HG02884 (cell line): ENCODE measurements around the gene TAS1R3.
"Not testable (repeated sequence)": the region's sequence is repeated elsewhere in the genome, so short reads cannot be mapped to it uniquely, and the experiment has no call there.

Experiments used
- ATAC-seq: cut with Tn5 transposase; IDR thresholded peaks from one replicate; pipeline ENCODE4 v1.9.1; 2021; ENCODE audit warnings: mild to moderate bottlenecking, moderate library complexity; ENCODE audit not compliant: unreplicated experiment

TAS1R3 gene

DNA sequence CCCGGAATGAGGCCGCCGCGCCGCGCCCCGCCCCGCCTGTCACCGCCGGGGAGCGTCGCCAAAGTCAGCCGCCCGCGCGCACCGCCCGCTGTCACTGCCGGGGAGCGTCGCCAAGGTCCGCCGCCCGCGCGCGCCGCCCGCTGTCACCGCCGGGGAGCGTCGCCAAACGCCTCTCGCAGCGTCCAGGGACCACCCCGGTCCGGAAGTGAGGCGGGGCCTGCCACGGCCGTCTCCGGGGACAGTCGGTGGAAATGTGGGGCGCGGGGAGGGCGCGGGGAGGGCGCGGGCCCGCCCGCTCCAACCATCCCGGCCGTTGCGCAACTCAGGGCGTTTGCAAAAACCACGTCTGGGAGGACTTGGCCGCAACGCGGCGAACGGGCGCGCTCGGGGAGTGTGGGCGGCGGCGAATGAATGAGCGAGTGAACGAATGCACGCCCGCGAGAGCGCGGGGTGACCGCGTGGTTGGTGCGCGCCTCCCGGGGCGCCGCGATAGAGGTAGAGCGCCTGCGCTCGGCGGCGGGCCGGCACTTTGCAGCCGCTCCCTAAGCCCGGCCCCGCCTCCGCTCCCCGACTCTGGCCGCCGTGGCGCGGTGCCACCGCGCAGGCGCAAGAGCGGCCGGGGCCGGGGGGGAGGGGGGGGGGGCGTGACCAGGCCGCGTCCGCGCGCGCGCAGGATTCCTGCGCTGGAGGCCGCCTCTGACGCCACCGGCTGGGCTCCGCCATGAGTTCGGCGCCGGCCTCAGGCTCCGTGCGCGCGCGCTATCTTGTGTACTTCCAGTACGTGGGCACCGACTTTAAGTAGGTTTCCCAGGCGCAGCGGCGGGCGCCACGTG lies 22.9 kb upstream of the TAS1R3 start, which contains the start of the genes ACAP3 and PUSL1:
Gene ACAP3 (minus strand): TSS at position 8 of the 833 bp plus-strand sequence. CDS start 115 bp downstream, outside the sequence.
Gene PUSL1 (plus strand): TSS at position 675 of the 833 bp plus-strand sequence. CDS start 47 bp downstream, at position 722.
- peak; percentile 48 for ATAC-seq

DNA sequence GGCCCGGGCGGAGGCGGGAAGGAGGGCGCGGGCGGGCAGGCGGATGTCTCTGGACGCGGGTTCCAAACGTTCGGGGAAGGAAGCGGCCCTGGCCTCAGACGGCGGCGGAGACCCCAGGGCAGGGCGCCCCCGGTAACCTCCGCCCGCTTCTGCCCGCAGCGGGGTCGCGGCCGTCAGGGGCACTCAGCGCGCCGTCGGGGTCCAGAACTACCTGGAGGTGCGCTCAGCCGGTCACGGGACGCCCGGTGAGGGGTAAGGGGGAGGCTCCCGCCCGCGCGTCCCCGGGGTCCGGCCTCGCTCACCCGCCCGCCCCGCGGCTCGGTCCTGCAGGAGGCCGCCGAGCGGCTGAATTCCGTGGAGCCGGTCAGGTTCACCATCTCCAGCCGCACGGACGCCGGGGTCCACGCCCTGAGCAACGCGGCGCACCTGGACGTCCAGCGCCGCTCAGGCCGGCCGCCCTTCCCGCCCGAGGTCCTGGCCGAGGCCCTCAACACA lies 22.3 kb upstream of the TAS1R3 start:
- peak; percentile 8 for ATAC-seq

DNA sequence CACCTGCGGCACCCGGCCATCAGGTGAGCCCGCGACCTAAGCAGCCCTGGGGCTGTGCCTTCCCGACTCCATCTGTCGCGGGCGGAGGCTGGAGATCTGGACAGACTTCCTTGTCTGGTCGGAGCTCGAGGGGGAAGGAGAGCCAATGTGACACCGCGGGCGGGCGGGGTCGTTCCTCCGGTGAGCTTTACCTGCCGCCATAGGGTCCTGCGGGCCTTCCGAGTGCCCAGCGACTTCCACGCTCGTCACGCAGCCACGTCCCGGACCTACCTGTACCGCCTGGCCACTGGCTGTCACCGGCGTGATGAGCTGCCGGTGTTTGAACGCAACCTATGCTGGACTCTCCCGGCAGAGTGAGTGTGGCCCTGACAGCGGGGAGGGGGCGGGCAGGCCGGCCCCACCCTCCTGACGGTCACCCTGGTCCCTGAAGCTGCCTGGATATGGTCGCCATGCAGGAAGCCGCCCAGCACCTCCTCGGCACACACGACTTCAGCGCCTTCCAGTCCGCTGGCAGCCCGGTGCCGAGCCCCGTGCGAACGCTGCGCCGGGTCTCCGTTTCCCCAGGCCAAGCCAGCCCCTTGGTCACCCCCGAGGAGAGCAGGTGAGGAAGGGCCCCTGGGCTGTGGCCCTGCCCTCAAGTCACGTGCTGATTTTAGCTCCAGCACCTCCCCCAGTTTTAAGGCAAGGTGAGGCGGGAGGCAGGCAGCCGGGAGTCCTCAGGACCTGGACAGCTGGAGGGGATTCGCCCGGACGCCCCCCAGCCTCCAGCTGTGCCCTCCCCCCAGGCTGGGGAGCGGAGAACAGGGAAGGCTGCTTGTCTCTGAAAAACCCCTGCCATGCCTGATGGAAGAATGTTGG lies 21.6 kb upstream of the TAS1R3 start:
- ATAC-seq: peak; percentile 1

DNA sequence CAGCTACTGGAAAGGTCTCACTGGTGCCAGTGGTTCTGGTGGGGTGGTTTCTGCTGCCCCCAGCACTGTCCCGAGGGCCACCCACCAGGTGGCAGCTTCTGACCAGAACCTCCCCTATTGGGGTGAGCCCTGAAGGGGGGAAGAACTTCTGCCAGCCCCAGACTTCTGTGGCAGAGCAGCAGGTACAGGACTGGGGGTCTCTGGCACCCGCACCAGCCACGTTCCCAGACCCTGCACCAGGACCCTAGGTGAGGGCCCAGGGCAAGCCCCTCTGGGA lies 21.0 kb upstream of the TAS1R3 start:
- ATAC-seq: no peak

DNA sequence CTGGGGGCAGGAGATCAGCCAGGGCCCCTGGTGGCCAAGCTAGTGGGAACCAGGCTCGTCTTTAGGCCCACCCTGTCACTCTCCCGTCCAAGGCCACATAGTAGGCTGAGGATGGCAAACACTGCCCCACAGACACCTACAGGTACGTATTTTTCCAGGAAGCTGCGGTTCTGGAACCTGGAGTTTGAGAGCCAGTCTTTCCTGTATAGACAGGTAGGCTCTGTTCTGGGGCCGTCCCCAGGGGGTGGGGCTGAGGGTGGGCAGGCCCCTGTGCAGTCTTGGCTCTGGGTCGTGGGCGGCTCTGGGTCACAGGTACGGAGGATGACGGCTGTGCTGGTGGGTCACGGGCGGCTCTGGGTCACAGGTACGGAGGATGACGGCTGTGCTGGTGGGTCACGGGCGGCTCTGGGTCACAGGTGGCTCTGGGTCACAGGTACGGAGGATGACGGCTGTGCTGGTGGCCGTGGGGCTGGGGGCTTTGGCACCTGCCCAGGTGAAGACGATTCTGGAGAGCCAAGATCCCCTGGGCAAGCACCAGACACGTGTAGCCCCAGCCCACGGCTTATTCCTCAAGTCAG lies 20.5 kb upstream of the TAS1R3 start:
- no peak for ATAC-seq

DNA sequence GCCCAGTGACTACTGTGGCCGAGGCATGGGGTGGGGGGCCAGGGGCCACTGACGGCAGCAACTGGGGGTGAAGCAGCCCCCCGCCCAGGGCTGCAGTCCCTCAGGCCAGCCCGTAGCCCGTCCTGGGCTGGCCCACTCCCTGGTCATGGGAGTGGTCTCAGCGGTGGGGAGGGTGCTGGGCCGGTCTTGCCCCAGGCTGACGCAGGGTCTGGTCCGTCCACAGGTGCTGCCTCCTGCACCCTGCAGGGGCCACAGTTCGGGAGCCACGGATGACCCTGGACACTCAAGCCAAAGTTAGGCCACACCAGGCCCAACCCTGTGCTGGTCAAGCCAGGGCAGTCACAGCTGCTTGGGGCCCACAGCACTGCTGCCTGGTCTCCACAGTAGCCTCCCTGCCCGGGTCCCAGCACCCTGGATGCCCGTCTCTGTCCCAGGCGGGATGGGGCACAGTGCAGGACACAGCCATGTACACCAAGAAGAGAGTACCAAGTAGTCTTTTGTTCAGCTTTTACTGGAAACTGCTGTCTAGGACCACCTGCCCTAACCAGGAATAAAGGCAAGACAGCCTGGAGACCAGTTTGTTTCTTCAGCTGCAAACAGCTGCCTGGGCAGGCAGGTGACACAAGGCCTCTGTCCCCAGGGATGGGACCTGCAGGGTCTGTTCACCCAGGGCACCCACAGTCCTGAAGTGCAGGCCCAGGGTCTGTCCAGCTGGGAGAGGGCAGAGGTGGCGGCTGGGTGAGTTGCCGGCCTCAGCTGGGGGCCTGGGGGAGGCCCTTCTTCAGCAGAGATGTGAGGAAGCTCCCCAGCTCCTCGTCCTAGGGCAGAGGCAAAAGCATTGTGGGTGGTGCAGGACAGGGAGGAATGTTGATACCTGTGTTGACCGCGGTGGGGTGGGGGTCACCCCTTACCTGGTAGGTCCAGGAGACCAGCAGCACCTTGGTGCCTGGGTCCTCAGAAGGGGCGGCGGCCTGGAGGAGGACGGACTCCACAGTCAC lies 19.7 kb upstream of the TAS1R3 start:
- no peak for ATAC-seq

DNA sequence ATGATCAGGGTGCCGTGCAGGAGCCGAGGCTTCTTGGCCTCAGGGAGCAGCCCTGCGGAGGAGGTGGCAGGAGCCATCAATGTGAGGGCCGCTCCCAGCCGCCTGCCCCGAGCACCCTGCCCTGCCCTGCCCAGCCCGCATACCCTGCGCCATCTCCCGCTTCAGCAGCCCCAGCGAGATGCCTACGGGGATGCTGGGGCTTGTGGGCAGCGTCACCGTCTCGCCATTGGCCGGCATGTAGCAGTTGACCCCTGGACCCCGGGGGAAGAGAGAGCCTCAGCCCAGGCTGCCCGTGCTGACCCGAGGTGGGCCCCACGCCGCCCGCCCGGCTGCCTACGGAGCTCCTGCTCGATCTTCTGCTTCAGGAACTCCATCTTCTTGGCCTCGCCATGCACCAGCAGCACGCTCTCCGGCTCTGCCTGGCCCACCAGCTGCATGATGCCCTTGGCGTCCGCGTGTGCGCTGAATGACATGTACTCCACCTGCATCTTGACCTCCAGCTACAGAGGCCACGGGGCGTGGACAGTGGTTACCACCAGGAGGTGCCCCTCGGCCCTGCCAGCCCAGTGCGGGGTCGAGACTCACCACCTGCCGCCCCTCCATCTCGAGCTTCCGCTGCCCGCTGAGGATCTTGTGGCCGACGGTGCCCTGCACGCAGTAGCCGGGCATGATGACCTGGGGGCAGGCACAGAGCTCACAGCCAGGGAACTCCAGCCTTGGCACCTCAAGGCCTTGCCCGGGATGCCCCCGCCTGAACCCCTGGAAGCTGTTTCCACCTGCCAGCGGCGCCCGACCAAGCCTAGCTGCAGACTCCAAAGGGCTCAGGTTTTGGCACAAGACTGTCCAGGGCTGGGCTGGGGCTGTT lies 18.4 kb upstream of the TAS1R3 start:
- no peak for ATAC-seq

DNA sequence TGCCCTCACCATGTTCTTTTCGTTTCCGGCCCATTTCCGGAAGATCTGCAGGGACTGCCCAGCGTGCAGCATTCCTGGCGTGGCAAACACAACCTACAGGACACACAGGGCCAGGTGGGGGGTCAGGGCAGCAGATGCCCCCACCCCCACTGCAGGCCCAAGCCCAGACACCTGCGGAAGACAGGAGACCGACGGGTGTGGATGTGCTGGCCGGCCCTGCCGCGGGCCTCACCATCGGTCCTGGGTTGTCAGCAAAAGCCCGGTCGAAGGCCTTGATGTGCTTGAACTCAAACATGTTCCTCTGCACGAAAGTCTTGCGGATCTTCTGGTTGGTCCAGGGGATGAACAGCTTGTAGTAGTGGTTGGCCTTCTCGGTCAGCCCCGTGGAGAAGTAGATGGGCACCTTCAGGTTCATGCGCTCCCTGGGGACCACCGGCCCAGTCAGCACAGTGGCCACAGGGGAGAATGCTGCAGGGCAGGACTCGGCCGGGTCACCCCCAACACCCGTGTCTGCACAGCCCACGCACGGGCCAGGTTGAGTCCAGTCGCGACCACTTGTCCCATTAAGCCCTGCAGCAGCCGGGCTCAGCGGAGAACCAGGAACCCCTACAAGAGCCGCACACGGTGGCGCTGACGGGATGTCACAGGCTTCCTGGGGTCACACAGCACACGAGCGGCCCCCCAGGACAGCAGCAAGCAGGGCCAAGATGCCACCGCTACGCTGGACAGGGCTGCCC lies 17.4 kb upstream of the TAS1R3 start:
- no peak for ATAC-seq

DNA sequence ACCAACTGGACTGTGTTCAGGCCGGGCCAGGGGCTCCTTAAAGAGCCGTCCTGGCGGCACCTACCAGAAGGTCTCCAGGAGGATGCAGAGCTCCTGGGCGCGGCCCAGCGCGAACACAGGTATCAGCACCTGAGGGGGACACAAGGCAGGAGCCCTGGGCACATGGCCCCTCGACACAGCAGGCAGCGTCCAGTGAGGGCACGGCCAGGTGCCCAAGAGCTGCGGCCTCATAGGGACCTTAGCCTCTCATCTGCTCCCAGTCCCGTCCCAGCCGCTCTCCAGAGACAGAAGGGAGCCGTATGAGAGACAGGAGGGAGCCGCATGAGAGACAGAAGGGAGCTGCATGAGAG lies 16.9 kb upstream of the TAS1R3 start:
- no peak for ATAC-seq

DNA sequence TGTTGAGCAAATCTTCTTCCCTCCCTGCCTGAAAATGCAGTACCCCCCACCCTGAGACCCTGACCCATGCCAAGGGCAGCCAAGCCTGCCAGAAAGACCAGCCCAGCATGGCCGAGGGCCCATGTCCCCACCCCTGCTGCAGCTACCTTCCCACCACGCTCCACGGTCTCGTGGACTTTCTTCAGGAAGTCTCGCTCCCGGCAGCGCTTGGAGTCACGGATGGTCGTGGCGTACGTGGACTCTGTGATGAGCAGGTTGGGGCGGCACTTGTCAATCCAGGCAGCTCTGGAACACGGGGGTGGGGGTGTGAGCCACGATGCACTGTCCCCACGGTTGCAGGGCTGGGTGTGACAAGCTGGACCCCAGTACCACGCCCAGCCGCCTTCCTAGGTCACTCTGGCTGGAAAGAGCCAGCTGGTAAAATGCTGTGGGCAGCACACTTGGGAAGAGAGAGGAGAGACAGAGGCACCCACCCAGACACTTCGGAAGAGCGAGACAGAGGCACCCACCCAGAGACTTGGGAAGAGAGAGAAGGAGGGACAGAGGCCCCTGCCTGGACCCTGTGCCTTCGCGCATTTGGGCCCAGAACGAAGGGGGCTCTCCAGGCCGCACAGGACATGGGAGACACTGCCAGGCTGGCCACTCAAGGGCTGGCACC lies 16.3 kb upstream of the TAS1R3 start:
- ATAC-seq: no peak

DNA sequence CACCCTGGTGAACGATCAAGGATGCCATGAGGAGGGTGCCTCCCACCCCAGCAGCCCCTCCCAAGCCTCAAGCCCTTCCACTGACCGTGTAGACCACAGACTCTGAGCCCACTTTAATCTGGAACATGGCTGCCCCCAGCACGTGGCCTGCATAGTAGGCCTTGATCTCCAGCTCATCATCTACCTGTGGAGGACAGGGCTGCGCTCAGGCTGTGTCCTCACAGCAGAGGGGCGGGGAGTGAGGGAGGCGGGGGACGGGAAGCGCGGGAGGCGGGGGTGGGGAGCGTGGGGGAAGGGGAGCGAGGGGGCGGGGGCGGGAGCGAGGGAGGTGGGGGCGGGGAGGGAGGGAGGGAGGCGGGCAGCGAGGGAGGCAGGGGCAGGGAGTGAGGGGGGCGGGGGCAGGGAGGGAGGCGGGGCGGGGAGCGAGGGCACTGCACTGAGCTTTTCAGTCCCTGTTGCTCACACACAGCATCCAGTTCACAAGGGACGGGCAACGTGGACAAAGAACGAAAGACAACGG lies 15.6 kb upstream of the TAS1R3 start:
- ATAC-seq: no peak

DNA sequence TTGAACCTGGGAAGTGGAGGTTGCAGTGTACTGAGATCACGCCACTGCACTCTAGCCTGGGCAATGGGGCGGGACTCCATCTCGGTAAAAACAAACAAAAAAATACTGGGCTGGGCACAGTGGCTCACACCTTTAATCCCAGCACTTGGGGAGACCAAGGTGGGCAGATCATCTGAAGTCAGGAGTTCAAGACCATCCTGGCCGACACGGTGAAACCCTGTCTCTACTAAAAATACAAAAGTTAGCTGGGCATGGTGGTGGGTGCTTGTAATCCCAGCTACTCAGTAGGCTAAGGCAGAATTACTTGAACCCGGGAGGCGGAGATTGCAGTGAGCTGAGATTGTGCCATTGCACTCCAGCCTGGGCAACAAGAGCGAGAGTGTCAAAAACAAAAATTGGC lies 14.9 kb upstream of the TAS1R3 start:
- not testable (repeated sequence) for ATAC-seq

DNA sequence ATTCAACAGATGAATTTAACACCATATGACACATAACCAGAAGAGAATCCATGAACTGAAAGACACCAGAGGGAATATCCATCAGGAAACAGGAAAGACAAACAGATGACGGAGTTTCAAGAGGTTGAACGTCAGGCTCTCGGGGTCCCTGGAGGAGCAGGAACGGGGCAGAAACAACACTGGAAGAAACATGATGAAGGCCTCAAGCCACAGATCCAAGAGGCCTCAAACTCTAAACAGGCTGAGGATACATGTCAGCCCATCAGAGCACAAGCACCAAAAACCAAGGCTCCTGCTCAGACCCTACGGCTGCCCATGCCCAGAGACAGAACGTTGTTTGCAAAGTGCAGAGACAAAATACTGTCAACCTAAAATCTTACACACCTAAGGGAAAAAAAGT lies 13.7 kb upstream of the TAS1R3 start:
- ATAC-seq: no peak

DNA sequence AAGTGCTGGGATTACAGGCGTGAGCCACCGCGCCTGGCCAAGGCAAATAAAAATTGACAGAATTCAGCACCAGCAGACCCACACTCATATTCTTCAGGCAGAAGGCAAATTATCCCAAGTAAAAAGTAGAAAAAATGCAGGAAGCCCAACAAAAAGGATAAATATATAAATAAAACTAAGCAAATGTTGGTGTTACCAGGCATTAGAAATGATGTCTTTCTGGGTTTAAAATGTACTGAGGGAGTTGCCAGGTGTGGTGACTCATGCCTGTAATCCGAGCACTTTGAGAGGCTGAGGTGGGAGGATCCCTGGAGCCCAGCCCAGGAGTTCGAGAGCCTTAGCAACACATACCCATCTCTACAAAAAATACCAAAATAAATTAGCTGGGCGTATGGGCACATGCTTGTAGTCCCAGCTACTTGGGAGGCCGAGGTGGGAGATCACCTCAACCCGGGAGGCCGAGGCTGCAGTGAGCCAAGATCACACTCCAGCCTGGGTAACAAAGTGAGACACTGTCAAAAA lies 12.9 kb upstream of the TAS1R3 start:
- ATAC-seq: no peak

DNA sequence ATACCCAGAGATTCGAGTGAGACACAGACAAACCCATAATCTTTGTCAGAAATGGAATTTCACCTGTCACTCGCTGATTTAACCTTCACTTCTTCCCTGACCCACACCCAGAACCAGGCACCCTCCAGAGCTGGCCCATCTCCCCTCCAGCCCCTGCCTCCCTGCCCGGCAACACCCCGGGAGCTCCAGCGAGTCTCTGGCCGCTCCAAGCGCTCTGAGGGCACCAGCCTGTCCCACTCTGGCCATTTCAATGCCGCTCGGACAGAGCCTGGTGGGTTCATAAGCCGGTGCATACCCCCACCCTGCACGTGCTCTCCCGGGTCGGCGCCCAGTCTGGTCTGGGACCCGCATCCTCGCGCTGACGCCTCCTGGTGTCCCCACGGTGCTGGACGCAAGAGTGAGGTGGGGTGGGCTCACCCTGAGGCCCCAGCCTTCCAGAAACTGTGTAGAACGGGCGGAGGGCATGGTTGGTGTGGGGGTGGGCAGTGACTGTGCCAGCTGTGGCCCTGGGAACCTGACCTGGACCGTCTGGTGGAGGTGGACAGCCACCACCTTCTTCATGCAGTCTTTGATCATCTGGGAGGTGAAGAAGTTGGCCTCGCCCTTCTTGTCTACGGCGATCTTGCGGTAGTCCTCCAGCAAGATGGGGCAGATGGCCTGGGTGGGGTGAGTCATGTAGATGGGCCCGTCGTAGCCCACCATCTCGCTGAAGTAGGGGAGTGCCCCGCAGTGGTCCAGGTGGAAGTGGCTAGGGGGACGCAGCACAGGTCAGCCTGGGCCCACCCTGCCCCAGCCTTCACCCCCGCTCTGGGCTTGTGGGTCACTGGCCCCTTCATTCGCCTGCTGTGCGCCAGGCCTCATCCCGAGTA lies 12.1 kb upstream of the TAS1R3 start:
- no peak for ATAC-seq

DNA sequence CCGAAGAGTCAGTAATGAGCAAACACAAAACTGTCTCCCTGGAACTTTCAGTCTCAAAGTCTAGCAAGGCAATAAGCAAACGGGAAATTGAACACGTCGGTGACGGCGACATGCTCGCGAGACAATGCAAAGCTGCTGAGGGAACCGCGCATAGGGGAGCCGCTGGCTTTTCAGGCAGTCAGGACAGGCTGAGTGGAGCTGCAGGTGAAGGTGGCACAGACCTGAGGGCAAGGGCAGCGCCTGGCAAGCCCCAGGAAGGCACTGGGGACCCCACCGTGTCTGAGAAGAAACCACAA lies 11.5 kb upstream of the TAS1R3 start:
- no peak for ATAC-seq
